Lung (tissue), 12 donors: ENCODE measurements around the gene NPB. TPM values are rescaled to one million over a fixed set of nuclear protein-coding genes. Genes with fewer than 3 reads are reported as not detected.

Source experiments
- ATAC-seq: fragments of 200-7000 bp; cut with Tn5 transposase; one replicate; pipeline ENCODE4 v1.9.1; 2020; ENCODE audit warnings: moderate number of reproducible peaks; ENCODE audit not compliant: insufficient read depth, low FRiP score
- DNase-seq, 3 donors: peaks; one replicate each; pipeline ENCODE4 v3.0.0-alpha.2; 2013 to 2017
- H3K27ac ChIP-seq, 2 donors: one replicate each; pipeline ENCODE4 v1.5.1; 2013; ENCODE audit warnings: mild to moderate bottlenecking in 2 of 2, moderate library complexity in 2 of 2, control low read depth in 1 of 2, inconsistent platforms in 1 of 2, low read depth in 1 of 2, low read length in 1 of 2
- H3K27me3 ChIP-seq, 3 donors: one replicate each; pipeline ENCODE4 v1.5.1; 2013; ENCODE audit warnings: low read length in 2 of 3; ENCODE audit not compliant: control insufficient read depth in 3 of 3, insufficient read depth in 3 of 3
- H3K36me3 ChIP-seq, 4 donors: one replicate each; pipeline ENCODE4 v1.5.1; 2013; ENCODE audit warnings: low read length in 4 of 4, mild to moderate bottlenecking in 1 of 4, moderate library complexity in 1 of 4; ENCODE audit not compliant: control insufficient read depth in 4 of 4, insufficient read depth in 4 of 4
- H3K4me1 ChIP-seq, 5 donors: one replicate each; pipeline ENCODE4 v1.5.1; 2013; ENCODE audit warnings: low read length in 5 of 5, mild to moderate bottlenecking in 2 of 5, moderate library complexity in 1 of 5; ENCODE audit not compliant: control insufficient read depth in 5 of 5, insufficient read depth in 5 of 5
- H3K4me3 ChIP-seq: one replicate; pipeline ENCODE4 v1.5.1; 2013; ENCODE audit warnings: mild to moderate bottlenecking, control low read depth, moderate library complexity
- H3K9ac ChIP-seq, 2 donors: one replicate each; pipeline ENCODE4 v1.5.1; 2013; ENCODE audit warnings: low read length in 2 of 2, control low read depth in 1 of 2; ENCODE audit not compliant: insufficient read depth in 1 of 2
- H3K9me3 ChIP-seq, 4 donors: one replicate each; pipeline ENCODE4 v1.5.1; 2013; ENCODE audit warnings: low read length in 3 of 4, mild to moderate bottlenecking in 1 of 4, moderate library complexity in 1 of 4; ENCODE audit not compliant: control insufficient read depth in 4 of 4, insufficient read depth in 3 of 4
- WGBS, 2 donors: extraction: QIAGEN DNeasy Blood & Tissue Kit; methylation state at CpG; one replicate each; pipeline ENCODE4 v1.1.7; 2013; 5-methylcytosine and 5-hydroxymethylcytosine counted together
- polyA plus RNA-seq, 2 donors: library from polyadenylated mRNA; stranded (reverse); fragments of 200-250 nt; gene quantifications; one replicate each; pipeline ENCODE4 v1.2.1, GENCODE V29; 2013
- total RNA-seq, 2 donors: library from RNA; depleted of rRNA in 1 of 2; stranded (reverse); fragments of >200 nt in 1 of 2; gene quantifications; one replicate each; pipeline ENCODE4 v1.2.1, GENCODE V29; 2014 to 2021
- TF ChIP-seq, protein P1 (sequence below): IDR thresholded peaks from 2 replicates; pipeline ENCODE4 v1.5.1; 2012; ENCODE audit warnings: mild to moderate bottlenecking; ENCODE audit errors: control extremely low read depth, extremely low read depth
- donor health status: control.
- donor health status: control.
- donor health status: Bipolar disorder and iron deficiency.
- donor health status: healthy.
- donor health status: DM: yes; HTN: yes; CAD: no.

The NPB gene
- total and polyA plus RNA-seq, 4 donors: 0.41 to 0.55 (median 0.46) TPM

DNA sequence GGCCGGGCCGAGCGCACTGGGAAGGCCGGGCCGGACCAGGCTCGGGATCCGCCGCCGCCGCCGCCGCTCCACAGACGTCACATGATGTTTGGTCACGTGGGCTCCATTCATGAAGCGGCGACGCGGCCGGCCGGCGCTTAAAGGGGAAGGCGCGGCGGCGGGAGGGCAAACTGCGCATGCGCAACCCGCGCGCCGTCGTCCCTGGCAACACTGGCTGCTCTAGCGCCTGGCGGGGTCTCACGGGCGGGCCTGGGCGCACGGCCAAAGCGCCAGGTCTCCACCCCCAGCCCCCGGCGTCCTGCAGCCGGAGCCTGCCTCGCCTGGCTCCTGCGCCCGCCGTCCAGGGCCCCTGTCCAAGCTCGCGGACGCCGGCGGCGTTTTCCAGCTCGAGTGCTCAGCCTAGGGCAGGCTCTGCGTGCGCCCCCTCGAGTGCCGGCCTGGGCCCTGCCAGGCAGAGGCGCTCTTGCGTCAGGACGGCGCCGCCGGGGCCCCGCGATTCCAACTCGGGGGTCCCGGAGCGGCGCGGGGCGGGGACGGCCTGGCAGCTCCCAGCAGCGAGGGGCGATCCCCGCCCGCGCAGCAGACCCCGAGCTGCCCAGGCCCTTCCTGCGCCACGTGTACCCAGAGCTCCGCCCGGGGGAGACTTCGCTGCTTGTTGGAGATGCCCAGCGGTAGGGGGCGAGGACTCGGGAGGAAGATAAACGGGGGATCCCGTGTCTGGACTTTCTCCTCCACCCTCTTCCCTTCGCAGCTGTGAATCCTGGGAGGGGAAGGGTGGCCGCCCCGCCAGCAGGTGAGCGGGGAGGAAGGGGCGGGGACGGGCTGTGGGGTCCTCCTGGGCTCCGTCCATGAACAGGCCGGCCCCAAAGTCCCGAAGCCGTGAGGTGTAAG lies 25.9 kb downstream of the NPB start, which contains the start of gene MAFG:
Gene MAFG, minus strand, starts transcription at position 83 of the 891 bp plus-strand sequence. CDS start 4,550 bp downstream, outside the sequence.
- 0 to 1% methylated on average over 40 to 98 of the region's 98 CpGs for WGBS, 2 donors

DNA sequence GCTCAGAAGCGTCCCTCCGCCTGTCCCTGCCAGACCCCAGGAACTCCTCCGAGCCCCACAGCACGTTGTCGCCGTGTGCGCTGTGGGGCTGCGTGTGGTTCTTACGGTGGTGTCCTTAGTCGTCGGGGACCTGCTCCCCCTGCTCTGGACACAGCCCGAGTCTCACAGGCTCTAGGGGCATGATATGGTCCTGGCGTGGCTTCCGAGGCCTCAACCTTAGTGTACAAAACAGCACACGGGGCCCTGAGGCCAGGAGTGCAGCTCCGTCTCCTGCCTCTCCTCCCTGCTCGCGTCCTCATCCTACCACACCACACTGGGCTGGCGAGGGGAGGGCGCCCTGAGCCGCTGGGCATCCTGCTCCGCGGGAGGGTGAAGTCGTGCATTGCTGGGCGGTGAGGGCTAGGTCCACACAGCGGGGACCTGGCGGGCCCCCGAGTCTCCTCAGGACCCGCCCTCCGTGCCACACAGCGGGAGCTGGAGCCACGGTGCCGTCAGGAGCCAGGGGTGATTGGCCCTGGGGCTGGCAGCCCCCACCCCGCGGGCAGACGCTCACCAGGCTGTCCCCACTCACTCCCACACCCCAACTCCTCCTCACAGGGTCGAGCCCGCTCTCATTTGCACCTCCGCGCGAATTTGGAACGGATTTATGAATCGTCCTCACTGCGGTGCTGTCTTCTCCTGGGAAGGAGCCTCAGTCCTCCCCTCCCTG lies 26.7 kb downstream of the NPB start:
- DNase-seq (peak in 1 of 3 donors; percentile 15), ATAC-seq (no peak)

More for the DNA sequence above, 25.9 kb downstream of the NPB start, which contains the start of gene MAFG:
- Histone ChIP-seq H3K9me3 (no peaks in the 10 kb centered on the region), H3K36me3 (peaks cover 0 to under 1% (median 0%) of the 10 kb centered on the region in 4 donors), H3K9ac (peak within 1 kb of the TSS; percentile 12 to 32), H3K27me3 (no peaks in the 10 kb centered on the region), H3K27ac (peak within 1 kb of the TSS; percentile 89 to 90), H3K4me1 (peaks cover 4 to 46% (median 19%) of the 10 kb centered on the region in 5 donors), H3K4me3 (peak within 1 kb of the TSS; percentile 83)
- ATAC-seq (peak; percentile 45), DNase-seq (peak; percentile 97 to 99 (median 98))
- TF ChIP-seq, protein P1, sequence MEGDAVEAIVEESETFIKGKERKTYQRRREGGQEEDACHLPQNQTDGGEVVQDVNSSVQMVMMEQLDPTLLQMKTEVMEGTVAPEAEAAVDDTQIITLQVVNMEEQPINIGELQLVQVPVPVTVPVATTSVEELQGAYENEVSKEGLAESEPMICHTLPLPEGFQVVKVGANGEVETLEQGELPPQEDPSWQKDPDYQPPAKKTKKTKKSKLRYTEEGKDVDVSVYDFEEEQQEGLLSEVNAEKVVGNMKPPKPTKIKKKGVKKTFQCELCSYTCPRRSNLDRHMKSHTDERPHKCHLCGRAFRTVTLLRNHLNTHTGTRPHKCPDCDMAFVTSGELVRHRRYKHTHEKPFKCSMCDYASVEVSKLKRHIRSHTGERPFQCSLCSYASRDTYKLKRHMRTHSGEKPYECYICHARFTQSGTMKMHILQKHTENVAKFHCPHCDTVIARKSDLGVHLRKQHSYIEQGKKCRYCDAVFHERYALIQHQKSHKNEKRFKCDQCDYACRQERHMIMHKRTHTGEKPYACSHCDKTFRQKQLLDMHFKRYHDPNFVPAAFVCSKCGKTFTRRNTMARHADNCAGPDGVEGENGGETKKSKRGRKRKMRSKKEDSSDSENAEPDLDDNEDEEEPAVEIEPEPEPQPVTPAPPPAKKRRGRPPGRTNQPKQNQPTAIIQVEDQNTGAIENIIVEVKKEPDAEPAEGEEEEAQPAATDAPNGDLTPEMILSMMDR: no peak

GRCh38 chr17:81929253-81930141 lies 27.5 kb downstream of the NPB start:
- TF ChIP-seq, protein P1: no peak
- ATAC-seq (no peak), DNase-seq (no peak)
- Histone ChIP-seq H3K4me3 (no peak overlapping the region), H3K27me3 (no peaks in the 10 kb centered on the region), H3K9ac (no peak overlapping the region), H3K36me3 (no peaks in the 10 kb centered on the region), H3K9me3 (no peaks in the 10 kb centered on the region), H3K4me1 (peaks cover 0 to 34% (median 15%) of the 10 kb centered on the region in 5 donors), H3K27ac (no peak overlapping the region)
- WGBS, 2 donors: 92 to 96% methylated on average over 31 of the region's 31 CpGs

More for the DNA sequence above, 26.7 kb downstream of the NPB start:
- no peaks in the 10 kb centered on the region for H3K27me3 ChIP-seq
- TF ChIP-seq, protein P1: no peak
- no peaks in the 10 kb centered on the region for H3K36me3 ChIP-seq
- H3K27ac ChIP-seq: no peak overlapping the region
- no peak overlapping the region for H3K9ac ChIP-seq
- H3K4me3 ChIP-seq: peak overlapping the region; percentile 41
- WGBS, 2 donors: 26 to 27% methylated on average over 35 to 44 of the region's 44 CpGs
- H3K4me1 ChIP-seq: peaks cover 3 to 40% (median 19%) of the 10 kb centered on the region in 5 donors
- H3K9me3 ChIP-seq: no peaks in the 10 kb centered on the region
